Measurements from ENCODE around the gene PTPN14.

Gene PTPN14

DNA sequence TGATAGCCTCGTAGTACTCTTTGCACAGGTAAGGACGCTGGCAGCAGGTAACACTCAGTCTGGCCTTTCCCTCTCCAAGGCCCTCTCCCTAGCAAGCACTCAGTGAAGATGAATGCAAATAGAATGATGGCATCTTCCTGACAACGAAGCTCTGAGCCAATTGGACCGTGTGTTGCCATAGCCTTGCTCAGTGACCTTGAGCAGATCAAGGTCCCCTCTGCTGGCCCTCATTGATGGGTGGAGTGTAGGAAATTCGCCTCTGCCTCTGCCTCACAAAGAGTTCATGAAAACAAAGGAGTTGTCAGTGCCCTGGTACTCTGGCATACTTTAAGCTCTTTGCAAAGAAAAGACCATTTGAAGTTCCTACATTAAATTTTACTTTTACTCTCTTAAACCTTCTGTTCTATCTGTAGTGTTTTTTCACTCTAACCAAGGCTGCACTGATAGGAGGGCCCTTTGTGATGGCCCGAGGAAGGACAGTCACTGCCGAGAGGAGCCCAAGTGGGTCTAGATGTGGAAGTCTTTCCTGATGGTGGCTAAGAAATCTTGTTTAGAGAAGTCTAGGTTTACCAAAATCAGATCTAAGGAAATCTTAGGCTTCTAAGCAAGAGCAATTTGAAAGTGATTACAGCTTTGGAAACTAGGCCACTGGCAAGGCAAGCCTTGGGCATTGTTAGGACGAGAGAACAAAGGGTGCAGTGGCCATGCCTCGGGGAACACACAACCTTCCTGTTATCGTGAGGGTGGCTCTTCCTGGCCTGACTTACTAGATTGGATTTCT is 232.3 kb downstream of the PTPN14 start (continued):
- no peak for TF ChIP-seq ZNF19 (tag by site-specific recombination; IDR thresholded peaks at IDR 0.05; ENCODE audit: low read depth)
- TF ChIP-seq ZNF747 (tag by site-specific recombination; IDR thresholded peaks at IDR 0.05): no peak
- no peak for TF ChIP-seq ZNF248 (tag by site-specific recombination; IDR thresholded peaks at IDR 0.05)

DNA sequence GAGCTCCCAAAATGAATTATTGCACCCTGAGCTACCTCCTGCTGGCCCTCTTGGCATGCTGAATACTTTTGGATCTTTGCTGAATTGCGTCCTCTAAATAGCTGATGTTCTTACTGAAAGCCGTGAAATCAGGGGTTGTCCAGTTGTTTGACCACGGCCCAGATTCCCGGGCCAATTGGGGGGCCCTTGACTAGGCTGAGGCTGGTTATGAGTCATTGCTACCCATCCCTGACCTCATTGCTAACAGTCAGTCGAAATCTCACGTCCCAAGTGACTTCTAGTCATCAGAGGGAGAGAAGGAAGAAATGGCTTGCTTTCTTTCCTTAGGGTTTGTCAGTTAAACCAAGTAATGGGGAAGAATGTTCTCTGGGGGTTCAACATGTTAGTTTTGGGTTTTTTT is 233.0 kb downstream of the PTPN14 start:
- Histone ChIP-seq H3K4me1 (ENCODE audit: control insufficient read depth, insufficient read depth, low read length) (no peaks in the 10 kb centered on the region), H3K36me3 (ENCODE audit: control insufficient read depth in 2 of 2, insufficient read depth in 1 of 2, low read length in 2 of 2) (peaks cover 0 to 18% of the 10 kb centered on the region in 2 experiments; a peak in 1 of 3 replicates), H3K9me3 (ENCODE audit: control insufficient read depth, insufficient read depth, low read depth, low read length) (no peaks in the 10 kb centered on the region), H3K27ac (ENCODE audit: extremely low read depth, low read depth, low read length) (no peak overlapping the region), H3K4me3 (ENCODE audit: low read depth, low read length) (no peak overlapping the region)
- TF ChIP-seq ZNF530 (tag by site-specific recombination; IDR thresholded peaks at IDR 0.05; ENCODE audit: low read depth): no peak
- no peak for TF ChIP-seq ZNF311 (tag by site-specific recombination; IDR thresholded peaks at IDR 0.05; ENCODE audit: borderline replicate concordance)
- no peak for TF ChIP-seq ZNF558 (tag by site-specific recombination; IDR thresholded peaks at IDR 0.05)
- no peak for TF ChIP-seq ZNF518A (tag by site-specific recombination; conservative IDR thresholded peaks at IDR 0.05; ENCODE audit: low read depth)
- no peak for TF ChIP-seq YY2 (tag by site-specific recombination; IDR thresholded peaks at IDR 0.05)
- no peak for TF ChIP-seq ZNF560 (tag by site-specific recombination; IDR thresholded peaks at IDR 0.05; ENCODE audit: borderline replicate concordance)
- TF ChIP-seq, protein P1, sequence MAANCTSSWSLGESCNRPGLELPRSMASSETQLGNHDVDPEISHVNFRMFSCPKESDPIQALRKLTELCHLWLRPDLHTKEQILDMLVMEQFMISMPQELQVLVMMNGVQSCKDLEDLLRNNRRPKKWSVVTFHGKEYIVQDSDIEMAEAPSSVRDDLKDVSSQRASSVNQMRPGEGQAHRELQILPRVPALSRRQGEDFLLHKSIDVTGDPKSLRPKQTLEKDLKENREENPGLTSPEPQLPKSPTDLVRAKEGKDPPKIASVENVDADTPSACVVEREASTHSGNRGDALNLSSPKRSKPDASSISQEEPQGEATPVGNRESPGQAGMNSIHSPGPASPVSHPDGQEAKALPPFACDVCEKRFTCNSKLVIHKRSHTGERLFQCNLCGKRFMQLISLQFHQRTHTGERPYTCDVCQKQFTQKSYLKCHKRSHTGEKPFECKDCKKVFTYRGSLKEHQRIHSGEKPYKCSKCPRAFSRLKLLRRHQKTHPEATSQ (tag by site-specific recombination; IDR thresholded peaks at IDR 0.05): no peak
- TF ChIP-seq ZNF645 (tag by site-specific recombination; IDR thresholded peaks at IDR 0.05): no peak
- TF ChIP-seq ZNF785 (tag by site-specific recombination; IDR thresholded peaks at IDR 0.05): no peak
- no peak for TF ChIP-seq ZNF302 (tag by site-specific recombination; IDR thresholded peaks at IDR 0.05; ENCODE audit: low read depth)
- ChIA-PET CTCF (interaction anchor here (0.6 to 5.5 kb wide), 4 partner anchors 10 to 91 kb away, joined by 3 to 45 read pairs (median 16); no protein-coding TSS in a partner anchor), POLR2A (no interaction called here)

DNA sequence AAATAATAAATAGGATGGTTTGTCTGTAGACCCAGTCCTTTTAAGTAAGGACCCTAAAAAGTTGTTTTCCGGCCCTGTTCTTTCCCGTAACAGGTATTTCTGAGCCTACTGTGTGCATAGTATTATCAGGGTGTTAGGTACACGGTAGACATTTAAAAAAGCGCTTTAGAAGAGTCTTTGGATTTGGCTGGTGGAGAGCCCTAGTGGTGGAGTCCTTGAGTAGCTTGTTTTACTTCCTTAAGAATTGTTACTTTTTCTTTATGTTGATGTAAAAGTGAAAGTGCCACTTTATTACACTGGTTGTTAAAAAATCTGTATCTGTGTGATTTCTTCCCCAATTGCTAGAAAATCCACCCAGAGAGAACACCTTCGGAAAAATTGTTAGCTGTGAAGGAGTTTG is 233.7 kb downstream of the PTPN14 start:
- ChIA-PET CTCF (interaction anchor here (0.6 to 5.5 kb wide), 6 partner anchors 11 to 156 kb away, joined by 4 to 45 read pairs (median 11); no protein-coding TSS in a partner anchor), POLR2A (no interaction called here)
- H3K27ac ChIP-seq (ENCODE audit: extremely low read depth, low read depth, low read length): no peak overlapping the region
- H3K36me3 ChIP-seq (ENCODE audit: control insufficient read depth in 2 of 2, insufficient read depth in 1 of 2, low read length in 2 of 2): peaks cover 0 to 18% of the 10 kb centered on the region in 2 experiments; a peak in 1 of 3 replicates
- H3K9me3 ChIP-seq (ENCODE audit: control insufficient read depth, insufficient read depth, low read depth, low read length): no peaks in the 10 kb centered on the region
- H3K4me3 ChIP-seq (ENCODE audit: low read depth, low read length): no peak overlapping the region
- H3K4me1 ChIP-seq (ENCODE audit: control insufficient read depth, insufficient read depth, low read length): no peaks in the 10 kb centered on the region
- TF ChIP-seq GLIS2 (tag by site-specific recombination; IDR thresholded peaks at IDR 0.05) (no peak), ZNF155 (tag by site-specific recombination; IDR thresholded peaks at IDR 0.05) (no peak), ZNF701 (tag by site-specific recombination; IDR thresholded peaks at IDR 0.05) (no peak), ZNF626 (tag by site-specific recombination; IDR thresholded peaks at IDR 0.05) (no peak), ZNF202 (tag by site-specific recombination; IDR thresholded peaks at IDR 0.05; ENCODE audit: borderline replicate concordance) (no peak), ZBTB26 (tag by site-specific recombination; optimal IDR thresholded peaks at IDR 0.05) (no peak), ZBTB20 (tag by site-specific recombination; IDR thresholded peaks at IDR 0.05) (no peak), ZNF311 (tag by site-specific recombination; IDR thresholded peaks at IDR 0.05; ENCODE audit: borderline replicate concordance) (no peak)
- TF ChIP-seq, protein P2, sequence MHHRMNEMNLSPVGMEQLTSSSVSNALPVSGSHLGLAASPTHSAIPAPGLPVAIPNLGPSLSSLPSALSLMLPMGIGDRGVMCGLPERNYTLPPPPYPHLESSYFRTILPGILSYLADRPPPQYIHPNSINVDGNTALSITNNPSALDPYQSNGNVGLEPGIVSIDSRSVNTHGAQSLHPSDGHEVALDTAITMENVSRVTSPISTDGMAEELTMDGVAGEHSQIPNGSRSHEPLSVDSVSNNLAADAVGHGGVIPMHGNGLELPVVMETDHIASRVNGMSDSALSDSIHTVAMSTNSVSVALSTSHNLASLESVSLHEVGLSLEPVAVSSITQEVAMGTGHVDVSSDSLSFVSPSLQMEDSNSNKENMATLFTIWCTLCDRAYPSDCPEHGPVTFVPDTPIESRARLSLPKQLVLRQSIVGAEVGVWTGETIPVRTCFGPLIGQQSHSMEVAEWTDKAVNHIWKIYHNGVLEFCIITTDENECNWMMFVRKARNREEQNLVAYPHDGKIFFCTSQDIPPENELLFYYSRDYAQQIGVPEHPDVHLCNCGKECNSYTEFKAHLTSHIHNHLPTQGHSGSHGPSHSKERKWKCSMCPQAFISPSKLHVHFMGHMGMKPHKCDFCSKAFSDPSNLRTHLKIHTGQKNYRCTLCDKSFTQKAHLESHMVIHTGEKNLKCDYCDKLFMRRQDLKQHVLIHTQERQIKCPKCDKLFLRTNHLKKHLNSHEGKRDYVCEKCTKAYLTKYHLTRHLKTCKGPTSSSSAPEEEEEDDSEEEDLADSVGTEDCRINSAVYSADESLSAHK (tag by site-specific recombination; IDR thresholded peaks at IDR 0.05): no peak

All from HEK293 (cell line).